ENCODE data around the gene COMMD10. TPM values are rescaled to one million over a fixed set of nuclear protein-coding genes. Genes with fewer than 3 reads are reported as not detected.

The COMMD10 gene
- total RNA-seq, result 36.4 and 44.0 TPM in 2 replicates

GRCh38 chr5:116084871-116085715 is at the start of gene COMMD10:
Gene COMMD10 (plus strand): TSS chr5:116085025.

Other genes starting within 250 kb of the COMMD10 start
- gene ATG12, start 243.5 kb upstream of the COMMD10 start, total RNA-seq, result 75.7 and 93.4 TPM in 2 replicates
- gene AP3S1, start 243.1 kb upstream of the COMMD10 start, total RNA-seq, result 75.6 and 77.6 TPM in 2 replicates
- gene LVRN, start 122.5 kb upstream of the COMMD10 start, total RNA-seq, result 0.12 and 0.33 TPM in 2 replicates
- 0.89 TPM in 1 of 2 replicates, not detected in the other for gene ARL14EPL, start 52.6 kb upstream of the COMMD10 start, total RNA-seq